Measurements from ENCODE around the gene INPP5D. TPM values are rescaled to one million over a fixed set of nuclear protein-coding genes. Genes with fewer than 3 reads are reported as not detected.

INPP5D gene
- total RNA-seq, 1 experiment from 2014 or later, result 2.3 TPM

DNA sequence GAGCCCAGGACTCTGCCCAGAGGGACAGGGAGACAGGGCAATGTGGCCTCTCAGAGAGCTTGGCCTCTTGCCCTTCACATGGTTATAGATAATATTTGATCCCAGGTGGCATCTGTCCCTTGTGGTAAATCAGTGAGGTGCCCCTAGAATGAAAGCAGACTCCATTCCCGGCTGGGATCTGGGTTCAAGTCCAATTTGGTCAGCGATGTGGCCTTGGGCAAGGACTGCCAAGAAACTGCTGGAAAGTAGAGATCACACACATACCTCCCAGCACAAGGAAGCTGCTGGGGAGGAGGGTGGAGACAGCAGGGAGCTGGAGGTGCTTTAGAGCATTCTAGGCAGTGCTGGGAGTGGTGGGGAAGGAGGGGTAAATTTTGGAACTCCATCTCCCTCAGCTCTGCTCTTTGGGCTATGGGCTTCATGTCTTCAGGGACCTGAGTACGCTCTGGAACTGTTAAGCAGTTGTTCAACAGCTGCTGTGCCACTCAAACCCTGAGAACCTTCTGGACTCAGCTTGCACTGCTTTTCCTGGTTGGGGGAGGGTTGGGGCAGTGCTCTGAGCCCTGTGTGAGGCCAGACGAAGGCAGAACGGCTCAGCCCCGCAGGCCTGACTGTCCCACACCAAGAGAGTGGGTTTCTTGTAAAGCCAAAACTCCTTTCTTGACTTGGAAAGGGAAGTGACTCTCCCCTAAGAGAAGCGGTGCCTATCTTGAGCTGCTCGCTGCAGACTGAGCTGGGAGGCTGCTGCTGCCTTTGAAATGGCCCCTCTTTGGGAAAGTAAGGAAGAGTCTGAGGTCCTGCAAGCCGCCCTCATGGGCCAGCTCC is 23.0 kb downstream of the INPP5D start:
- no peaks in the 10 kb centered on the region for H3K27me3 ChIP-seq (replicated peaks; ENCODE audit: insufficient read depth, low read depth, low read length, poor library complexity)
- BruUV-seq (replicated peaks), result no TSS peak
- POLR2A ChIA-PET (ENCODE audit: low non-redundant PET), result no interaction called here
- TF ChIP-seq EZH2 (IDR thresholded peaks at IDR 0.05; ENCODE audit: borderline replicate concordance, low read depth, low read length, poor library complexity, severe bottlenecking), result no peak
- TF ChIP-seq, protein P1, sequence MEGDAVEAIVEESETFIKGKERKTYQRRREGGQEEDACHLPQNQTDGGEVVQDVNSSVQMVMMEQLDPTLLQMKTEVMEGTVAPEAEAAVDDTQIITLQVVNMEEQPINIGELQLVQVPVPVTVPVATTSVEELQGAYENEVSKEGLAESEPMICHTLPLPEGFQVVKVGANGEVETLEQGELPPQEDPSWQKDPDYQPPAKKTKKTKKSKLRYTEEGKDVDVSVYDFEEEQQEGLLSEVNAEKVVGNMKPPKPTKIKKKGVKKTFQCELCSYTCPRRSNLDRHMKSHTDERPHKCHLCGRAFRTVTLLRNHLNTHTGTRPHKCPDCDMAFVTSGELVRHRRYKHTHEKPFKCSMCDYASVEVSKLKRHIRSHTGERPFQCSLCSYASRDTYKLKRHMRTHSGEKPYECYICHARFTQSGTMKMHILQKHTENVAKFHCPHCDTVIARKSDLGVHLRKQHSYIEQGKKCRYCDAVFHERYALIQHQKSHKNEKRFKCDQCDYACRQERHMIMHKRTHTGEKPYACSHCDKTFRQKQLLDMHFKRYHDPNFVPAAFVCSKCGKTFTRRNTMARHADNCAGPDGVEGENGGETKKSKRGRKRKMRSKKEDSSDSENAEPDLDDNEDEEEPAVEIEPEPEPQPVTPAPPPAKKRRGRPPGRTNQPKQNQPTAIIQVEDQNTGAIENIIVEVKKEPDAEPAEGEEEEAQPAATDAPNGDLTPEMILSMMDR (conservative IDR thresholded peaks at IDR 0.05; ENCODE audit: low read depth, low read length), result no peak
- CTCF ChIA-PET, result no interaction called here
- no peaks in the 10 kb centered on the region for H3K4me1 ChIP-seq (ENCODE audit: insufficient read depth, low read length, poor library complexity, severe bottlenecking)
- no peaks in the 10 kb centered on the region for H3K9me3 ChIP-seq (ENCODE audit: low read depth, low read length, poor library complexity, severe bottlenecking)
- H3K4me3 ChIP-seq (ENCODE audit: low read depth, low read length, poor library complexity, severe bottlenecking), result no peak overlapping the region
- no peak for DNase-seq (ENCODE audit: low spot score)
- intact Hi-C loops (cut with micrococcal nuclease; ENCODE audit: unreplicated experiment), result no loop called here
- no peak overlapping the region for H3K27ac ChIP-seq (ENCODE audit: low read depth, low read length, poor library complexity, severe bottlenecking)
- no peaks in the 10 kb centered on the region for H3K36me3 ChIP-seq (ENCODE audit: insufficient read depth, low read length, poor library complexity, severe bottlenecking)

DNA sequence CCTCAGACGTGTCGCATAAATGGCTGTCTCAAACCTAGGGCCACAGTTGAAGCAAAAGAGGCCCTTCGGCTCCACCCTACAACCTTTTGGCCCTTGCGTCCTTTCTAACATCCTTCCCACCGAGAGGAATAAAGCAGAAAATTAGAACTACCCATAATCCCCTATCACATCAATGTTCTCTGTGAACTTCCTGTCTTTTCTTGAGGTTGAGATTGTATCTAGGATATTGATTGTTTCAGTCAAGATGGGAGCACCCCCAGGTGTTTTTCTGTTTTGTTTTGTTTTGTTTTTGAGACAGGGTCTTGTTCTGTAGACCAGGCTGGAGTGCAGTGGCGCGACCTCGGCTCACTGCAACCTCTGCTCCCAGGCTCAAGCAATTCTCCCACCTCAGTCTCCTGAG is 23.6 kb downstream of the INPP5D start:
- Histone ChIP-seq H3K9me3 (ENCODE audit: low read depth, low read length, poor library complexity, severe bottlenecking) (no peaks in the 10 kb centered on the region), H3K4me3 (ENCODE audit: low read depth, low read length, poor library complexity, severe bottlenecking) (no peak overlapping the region), H3K27me3 (replicated peaks; ENCODE audit: insufficient read depth, low read depth, low read length, poor library complexity) (no peaks in the 10 kb centered on the region), H3K27ac (ENCODE audit: low read depth, low read length, poor library complexity, severe bottlenecking) (no peak overlapping the region), H3K36me3 (ENCODE audit: insufficient read depth, low read length, poor library complexity, severe bottlenecking) (no peaks in the 10 kb centered on the region), H3K4me1 (ENCODE audit: insufficient read depth, low read length, poor library complexity, severe bottlenecking) (no peaks in the 10 kb centered on the region)
- no TSS peak for BruUV-seq (replicated peaks)
- CTCF ChIA-PET, result no interaction called here
- intact Hi-C loops (cut with micrococcal nuclease; ENCODE audit: unreplicated experiment), result no loop called here
- POLR2A ChIA-PET (ENCODE audit: low non-redundant PET), result no interaction called here
- no peak for TF ChIP-seq EZH2 (IDR thresholded peaks at IDR 0.05; ENCODE audit: borderline replicate concordance, low read depth, low read length, poor library complexity, severe bottlenecking)
- TF ChIP-seq, protein P1 (conservative IDR thresholded peaks at IDR 0.05; ENCODE audit: low read depth, low read length), result no peak
- DNase-seq (ENCODE audit: low spot score), result no peak

DNA sequence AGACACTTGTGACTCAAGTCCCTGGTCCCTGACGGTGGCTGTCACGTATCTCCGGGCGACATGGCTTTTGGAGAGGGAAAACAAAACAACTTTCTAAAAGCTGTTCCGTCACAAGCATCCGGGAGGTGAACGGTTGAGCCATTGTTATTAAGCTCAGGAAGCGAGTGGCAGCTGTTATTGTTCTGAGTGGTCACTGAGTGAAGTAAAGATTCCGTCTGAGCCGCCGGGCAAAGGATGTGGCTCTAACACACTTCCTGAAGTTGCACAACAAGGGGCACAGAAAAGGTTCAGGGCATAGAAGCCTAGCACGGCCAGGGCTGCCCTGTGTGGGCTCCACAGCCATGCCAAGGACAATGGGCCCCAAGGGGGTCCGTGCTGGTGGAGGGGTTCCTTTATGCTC is 24.3 kb downstream of the INPP5D start:
- DNase-seq (ENCODE audit: low spot score), result no peak
- CTCF ChIA-PET, result no interaction called here
- H3K27me3 ChIP-seq (replicated peaks; ENCODE audit: insufficient read depth, low read depth, low read length, poor library complexity), result no peaks in the 10 kb centered on the region
- no peak overlapping the region for H3K27ac ChIP-seq (ENCODE audit: low read depth, low read length, poor library complexity, severe bottlenecking)
- no TSS peak for BruUV-seq (replicated peaks)
- H3K9me3 ChIP-seq (ENCODE audit: low read depth, low read length, poor library complexity, severe bottlenecking), result no peaks in the 10 kb centered on the region
- POLR2A ChIA-PET (ENCODE audit: low non-redundant PET), result no interaction called here
- intact Hi-C loops (cut with micrococcal nuclease; ENCODE audit: unreplicated experiment), result no loop called here
- no peaks in the 10 kb centered on the region for H3K4me1 ChIP-seq (ENCODE audit: insufficient read depth, low read length, poor library complexity, severe bottlenecking)
- TF ChIP-seq, protein P1 (conservative IDR thresholded peaks at IDR 0.05; ENCODE audit: low read depth, low read length), result no peak
- TF ChIP-seq EZH2 (IDR thresholded peaks at IDR 0.05; ENCODE audit: borderline replicate concordance, low read depth, low read length, poor library complexity, severe bottlenecking), result no peak
- no peak overlapping the region for H3K4me3 ChIP-seq (ENCODE audit: low read depth, low read length, poor library complexity, severe bottlenecking)
- H3K36me3 ChIP-seq (ENCODE audit: insufficient read depth, low read length, poor library complexity, severe bottlenecking), result no peaks in the 10 kb centered on the region

Data from A673 (cell line).